GM23338 (cell line): ENCODE data around the gene ALDH16A1.

Experiments used
- CREB1 ChIP-seq: fragments of 250-450 bp; sonication (Bioruptor Pico); IDR thresholded peaks from 2 replicates; pipeline ENCODE4 v1.5.0; 2020; ENCODE audit warnings: low read depth, mild to moderate bottlenecking, moderate library complexity
- CTCF ChIP-seq, 2 experiments: fragments of 200-600 bp in 1 of 2; sonication (generic) in 1 of 2; conservative IDR thresholded peaks; 2 replicates each; pipeline versions ENCODE4 v1.5.1 to v1.6.1; 2016 to 2017; ENCODE audit warnings: antibody characterized with exemption in 2 of 2, low read depth in 2 of 2, mild to moderate bottlenecking in 2 of 2, moderate library complexity in 1 of 2
- ETS1 ChIP-seq: IDR thresholded peaks from 2 replicates; pipeline ENCODE4 v1.6.1; 2016; ENCODE audit warnings: antibody characterized with exemption
- EZH2 ChIP-seq: fragments of 200-600 bp; sonication (generic); IDR thresholded peaks from one replicate; pipeline ENCODE4 v1.8.0; 2017; ENCODE audit warnings: antibody characterized with exemption, mild to moderate bottlenecking, low read depth; ENCODE audit not compliant: unreplicated experiment
- EZH2phosphoT487 ChIP-seq: fragments of 200-600 bp; sonication (generic); IDR thresholded peaks from one replicate; pipeline ENCODE4 v1.8.1; 2018; ENCODE audit warnings: antibody characterized with exemption; ENCODE audit not compliant: unreplicated experiment
- POLR2AphosphoS5 ChIP-seq: IDR thresholded peaks from 2 replicates; pipeline ENCODE4 v1.6.1; 2016; ENCODE audit warnings: antibody characterized with exemption, low read depth
- REST ChIP-seq: IDR thresholded peaks from one replicate; pipeline ENCODE4 v1.6.1; 2018; ENCODE audit warnings: antibody characterized with exemption; ENCODE audit not compliant: unreplicated experiment
- STAT1 ChIP-seq: IDR thresholded peaks from one replicate; pipeline ENCODE4 v1.6.1; 2016; ENCODE audit warnings: antibody characterized with exemption; ENCODE audit not compliant: unreplicated experiment

- no peak for TF ChIP-seq CTCF (conservative IDR thresholded peaks at IDR 0.05; ENCODE audit: low read depth in 2 of 2)
- no peak for TF ChIP-seq EZH2phosphoT487
- TF ChIP-seq POLR2AphosphoS5: peak; percentile 19; the same call in 1 of the 2 replicates
- no peak for TF ChIP-seq EZH2
- no peak for TF ChIP-seq STAT1
- no peak for TF ChIP-seq REST
- no peak for TF ChIP-seq CREB1 (CRISPR knock-in tag)
- no peak for TF ChIP-seq ETS1
Observed at GRCh38 chr19:49488863-49489537, 36.0 kb downstream of the ALDH16A1 start.
